NCI-H187 treated with DMSO at 0.1 percent for 48 hours (cell line): ENCODE measurements around the gene BTG4.
A peak's percentile ranks its signal among the peaks of the same experiment; 100 is the strongest.

ENCODE experiments used
- DNase-seq: peaks from one replicate; lab custom pipeline; 2025; lab: John Stamatoyannopoulos, UW

The BTG4 gene

DNA sequence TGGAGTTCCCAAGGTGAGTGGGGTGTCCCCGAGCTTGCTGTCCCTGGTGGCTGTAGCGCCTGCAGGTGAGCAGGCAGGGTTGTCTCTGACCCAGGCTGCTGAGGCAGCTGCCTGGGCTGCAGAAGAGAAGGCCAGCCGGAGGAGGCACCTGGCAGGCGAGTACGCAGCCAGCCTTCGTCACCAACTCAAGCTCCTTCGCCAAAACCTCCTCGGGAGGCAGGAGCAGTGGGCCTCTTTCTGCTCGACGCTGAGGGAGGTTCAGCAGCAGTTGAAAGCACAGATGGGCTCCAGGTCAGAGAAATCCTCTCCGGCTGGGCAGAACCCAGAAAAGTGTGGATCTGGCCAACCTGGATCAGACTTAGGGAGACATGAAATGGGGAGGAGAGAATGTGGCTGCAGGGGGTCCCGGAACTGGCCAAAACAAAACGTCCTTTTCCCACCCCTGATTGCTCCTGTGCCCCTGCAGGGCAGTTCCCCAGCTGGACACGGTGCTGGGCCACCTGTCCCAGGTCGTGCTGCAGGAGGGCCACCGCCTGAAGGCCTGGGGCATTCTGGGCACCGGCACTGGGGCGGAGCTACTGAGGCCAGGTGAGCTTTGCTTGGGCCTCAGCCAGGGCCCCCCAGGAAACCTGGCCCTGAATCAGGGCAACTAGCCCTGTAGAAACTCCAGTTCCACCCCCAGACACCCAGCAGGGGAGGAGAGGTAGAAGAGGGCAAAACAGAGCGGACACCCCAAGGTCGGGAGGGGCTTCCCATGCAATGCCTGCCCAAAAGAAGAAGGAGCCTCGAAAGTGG is 56.7 kb downstream of the BTG4 start:
- DNase-seq, result no peak

DNA sequence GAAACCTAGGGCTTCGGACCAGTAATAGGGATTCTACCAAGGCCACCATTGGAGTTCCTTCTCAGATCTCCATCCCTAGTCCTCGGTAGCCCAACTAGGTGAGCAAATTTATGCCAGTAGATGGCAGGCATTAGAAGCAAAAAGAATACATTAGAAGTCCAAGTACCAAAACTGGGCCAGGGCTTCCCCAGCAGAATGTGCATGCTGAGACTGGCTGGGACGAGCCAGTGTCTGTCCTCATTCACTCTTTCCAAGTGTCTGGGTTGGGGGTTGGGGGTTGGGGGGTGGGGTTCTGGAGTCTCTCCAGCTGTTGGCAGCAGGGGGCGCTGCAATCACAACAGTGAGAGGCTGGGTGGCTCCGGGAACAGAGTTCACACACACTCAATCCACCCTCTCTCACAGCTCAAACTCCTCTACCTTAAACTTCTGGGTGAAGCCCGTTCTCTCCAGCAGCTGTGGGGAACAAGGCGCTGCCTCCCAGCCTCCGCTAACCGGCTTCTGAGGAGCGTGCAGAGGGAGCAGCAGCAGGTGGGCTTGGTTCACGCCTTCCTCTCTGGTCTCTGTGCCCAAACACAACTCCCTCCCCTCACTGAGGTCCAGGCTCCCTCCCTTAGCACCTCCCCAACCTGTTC is 57.5 kb downstream of the BTG4 start:
- DNase-seq, result no peak

DNA sequence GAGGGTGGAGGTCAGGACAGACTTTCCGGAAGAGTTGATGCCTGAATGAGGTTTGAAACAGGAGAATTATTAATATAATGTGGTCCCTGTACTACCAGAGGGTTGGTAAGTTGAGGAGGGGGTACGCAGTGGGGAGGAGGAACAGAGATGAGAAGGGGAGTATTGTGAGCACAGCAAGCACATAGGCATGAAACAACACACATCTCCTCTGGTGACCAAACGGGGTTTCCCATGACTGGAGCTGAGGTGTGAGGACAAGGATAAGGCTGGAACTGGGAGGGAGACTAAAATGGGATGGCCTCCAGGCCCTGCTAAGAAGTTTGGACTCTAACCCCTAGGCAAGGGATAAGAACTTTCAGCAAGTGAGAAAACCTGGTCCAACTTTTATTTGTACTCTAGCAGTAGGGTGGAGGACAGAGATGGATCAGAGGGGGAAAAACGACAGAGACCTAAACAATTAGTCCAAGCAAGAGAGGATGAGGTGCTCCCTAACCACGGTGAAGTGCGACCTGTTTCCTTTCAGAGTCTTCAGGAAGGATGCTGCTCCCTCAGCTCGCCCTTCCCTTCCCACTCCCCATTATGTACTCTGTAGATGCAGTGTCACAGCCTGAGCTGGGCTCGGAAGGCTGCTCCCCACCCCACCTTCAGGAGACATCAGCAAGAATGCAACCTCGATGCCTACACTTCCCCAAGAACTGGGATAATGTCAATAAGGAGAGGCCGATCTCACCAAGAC is 59.2 kb downstream of the BTG4 start:
- DNase-seq, result no peak

DNA sequence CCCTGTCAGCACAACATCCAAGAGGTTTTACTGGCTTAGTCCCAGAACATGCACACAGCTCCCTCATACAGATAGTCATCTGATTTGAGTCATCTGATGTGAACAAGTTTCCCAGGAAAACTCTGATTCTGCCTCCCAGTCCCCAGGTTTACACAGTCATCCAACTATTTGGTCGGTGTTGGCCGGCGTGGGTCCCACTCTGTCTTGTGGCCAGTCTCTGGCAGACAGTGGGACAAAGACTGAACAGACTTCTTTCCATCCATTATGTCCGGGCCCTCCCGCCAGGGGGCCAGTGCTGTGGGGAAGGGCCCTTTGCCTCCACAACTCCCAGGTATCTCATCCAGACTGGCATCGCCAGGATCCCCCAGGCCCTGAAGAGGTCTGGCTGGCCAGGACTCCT is 60.0 kb downstream of the BTG4 start:
- no peak for DNase-seq

DNA sequence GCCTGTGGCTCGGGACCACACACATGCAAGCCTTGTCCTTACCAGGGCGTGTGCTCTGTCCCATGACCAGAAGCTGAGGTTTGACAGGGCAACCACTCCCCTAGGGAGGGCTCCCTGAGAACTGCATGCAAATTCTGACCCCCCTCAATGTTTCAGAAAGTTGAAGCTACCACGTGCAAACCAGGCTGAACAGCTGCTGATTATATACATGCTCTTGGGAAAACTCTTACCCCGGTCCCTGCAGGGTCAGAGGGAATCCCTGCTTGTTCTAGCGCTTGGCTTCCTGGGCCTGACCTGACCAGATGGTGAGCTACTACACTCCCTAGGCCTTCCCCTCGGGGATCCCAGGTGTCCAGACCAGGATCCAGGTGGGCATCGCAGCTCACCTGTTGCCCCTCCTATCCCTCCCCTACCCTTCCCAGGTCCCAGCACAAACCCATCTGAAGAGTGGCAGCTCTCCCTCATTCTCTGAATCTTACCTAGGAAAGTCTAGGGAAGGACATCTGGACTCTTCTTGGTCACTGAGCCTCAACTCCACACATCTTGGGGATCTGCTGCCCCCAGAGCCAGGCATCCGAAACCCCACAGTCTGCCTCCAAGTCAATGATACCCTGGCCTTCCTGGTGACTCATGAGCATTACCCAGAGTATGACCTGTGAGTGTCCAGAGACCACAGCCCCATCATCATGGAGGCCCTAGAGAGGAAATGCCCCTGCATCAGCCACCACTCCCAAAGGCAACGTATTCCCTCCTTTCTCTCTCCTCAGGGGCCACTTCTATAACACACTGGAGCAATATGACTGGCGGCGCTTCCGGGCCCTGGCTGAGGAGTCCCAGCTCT is 61.5 kb downstream of the BTG4 start:
- DNase-seq, result no peak

DNA sequence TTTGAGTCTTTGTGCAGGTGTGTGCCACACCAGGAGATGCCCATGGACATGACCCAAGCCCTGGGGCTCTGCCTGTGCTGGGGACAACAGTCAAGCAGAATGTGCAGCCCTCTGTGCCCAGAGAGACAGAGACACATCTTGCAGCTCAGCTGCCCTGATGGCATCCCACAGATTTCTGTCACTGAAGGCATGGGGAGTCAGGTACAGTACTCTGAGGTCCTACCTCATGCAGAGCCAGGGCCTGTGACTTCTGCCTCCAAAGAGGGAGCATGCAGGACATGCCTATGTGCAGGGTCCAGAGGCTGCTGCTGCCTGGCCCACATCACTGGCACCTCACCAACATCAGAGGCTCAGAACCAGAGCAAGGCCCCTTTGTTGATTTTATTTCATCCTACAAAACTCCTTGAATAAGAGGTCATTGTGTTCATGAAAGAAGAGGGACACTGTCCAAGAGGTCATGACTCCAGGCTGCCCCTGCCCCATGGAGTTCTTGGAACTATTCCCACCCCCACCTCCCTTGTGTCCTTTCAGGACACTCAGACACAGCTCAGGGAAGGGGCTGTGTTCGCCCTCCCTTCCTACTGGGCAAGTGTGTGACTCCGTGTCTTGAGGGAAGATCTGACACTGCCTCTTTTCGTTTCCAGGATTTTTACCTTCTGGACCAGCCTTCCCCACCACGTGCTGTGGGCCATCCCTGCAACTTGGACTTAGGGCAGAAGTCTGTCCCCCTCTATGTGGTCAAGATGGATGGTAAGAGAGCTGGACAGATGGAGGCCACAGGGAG is 62.3 kb downstream of the BTG4 start:
- DNase-seq, result no peak

DNA sequence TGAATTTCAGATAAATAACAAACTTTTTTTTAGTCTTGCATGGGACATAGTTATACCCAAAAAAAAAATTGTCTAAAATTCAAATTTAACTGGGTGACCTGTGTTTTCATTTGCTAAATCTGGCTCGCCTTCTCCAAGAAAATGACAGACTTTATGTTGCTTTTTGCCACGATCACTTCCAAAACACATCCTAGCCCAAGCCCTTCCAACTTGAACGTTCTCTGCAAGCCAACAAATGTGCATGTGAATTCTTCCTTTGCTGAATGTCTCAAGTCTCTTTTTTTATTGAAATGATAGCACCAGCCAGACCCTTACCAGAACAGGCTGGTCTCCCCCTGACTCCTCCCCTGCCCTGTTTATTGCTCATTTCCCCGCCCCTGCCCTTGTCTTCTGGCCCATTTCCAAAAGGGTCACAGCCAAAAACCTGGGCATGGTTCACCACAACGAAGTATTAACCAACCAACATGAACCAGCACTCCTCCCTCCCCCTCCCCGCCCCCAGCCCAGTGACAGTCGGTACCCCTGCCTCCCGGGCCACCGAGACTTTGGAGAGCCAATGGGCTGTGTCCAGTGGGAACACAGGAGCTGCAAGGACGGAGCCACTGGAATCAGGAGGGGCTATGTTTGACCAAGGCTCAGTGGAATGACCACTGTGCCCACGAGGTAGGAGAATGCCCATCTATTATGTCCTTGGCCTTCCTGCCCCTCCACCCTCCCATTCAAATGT is 63.2 kb downstream of the BTG4 start:
- DNase-seq, result no peak

DNA sequence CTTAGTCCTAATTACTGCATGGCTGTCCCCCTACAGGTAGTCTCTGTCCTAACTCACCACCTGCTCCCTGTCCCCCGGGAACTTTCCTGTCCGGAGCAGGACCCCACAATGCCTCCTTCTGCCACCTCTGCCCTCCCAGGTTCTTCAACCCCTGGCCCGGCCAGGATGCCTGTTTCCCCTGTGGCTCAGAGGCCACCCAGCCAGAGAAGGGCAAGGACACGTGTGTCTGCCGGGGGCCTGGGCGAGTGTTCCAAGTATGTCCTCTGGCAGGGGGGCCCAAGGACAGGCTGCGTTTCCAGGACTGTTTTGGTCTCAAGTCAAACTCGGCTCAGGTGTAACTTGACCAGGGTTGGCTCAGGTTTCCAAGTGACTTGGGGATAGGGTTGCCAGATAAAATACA is 63.8 kb downstream of the BTG4 start:
- no peak for DNase-seq

DNA sequence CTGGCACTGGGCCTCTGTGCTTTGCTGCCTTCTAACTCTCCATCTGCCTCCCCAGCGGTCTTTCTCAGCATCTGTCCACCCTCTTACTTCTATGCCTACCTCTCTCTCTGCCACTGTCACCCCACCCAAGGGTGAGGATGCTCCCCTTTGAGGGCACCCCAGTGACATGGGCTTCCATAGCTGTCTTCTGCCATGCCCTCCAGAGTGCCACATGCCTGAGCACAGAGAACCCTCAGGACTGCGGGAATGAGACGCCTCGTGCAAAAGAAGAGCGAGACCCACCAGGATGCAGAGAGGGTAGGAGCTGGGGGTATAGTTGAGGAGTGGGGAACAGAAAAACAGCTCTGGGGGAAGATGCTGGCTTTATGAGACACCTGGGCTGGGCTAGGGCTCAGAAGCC is 64.3 kb downstream of the BTG4 start:
- no peak for DNase-seq

DNA sequence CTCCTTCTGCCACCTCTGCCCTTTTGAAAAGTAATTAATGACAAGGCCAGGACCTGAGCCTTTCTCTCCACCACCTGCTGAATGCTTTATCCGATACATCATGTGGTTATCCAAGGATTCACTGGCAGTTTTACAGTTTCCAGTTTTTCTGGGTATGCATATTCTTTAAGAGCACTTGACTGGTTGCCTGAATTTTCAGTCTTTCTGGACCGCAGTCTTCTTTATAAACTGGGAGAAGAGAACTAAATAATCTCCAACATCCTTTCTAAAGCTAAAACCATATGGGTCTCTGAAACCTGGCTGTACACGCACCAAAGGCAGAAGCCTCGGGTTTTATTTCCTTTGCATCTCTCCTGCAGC is 65.1 kb downstream of the BTG4 start:
- no peak for DNase-seq

DNA sequence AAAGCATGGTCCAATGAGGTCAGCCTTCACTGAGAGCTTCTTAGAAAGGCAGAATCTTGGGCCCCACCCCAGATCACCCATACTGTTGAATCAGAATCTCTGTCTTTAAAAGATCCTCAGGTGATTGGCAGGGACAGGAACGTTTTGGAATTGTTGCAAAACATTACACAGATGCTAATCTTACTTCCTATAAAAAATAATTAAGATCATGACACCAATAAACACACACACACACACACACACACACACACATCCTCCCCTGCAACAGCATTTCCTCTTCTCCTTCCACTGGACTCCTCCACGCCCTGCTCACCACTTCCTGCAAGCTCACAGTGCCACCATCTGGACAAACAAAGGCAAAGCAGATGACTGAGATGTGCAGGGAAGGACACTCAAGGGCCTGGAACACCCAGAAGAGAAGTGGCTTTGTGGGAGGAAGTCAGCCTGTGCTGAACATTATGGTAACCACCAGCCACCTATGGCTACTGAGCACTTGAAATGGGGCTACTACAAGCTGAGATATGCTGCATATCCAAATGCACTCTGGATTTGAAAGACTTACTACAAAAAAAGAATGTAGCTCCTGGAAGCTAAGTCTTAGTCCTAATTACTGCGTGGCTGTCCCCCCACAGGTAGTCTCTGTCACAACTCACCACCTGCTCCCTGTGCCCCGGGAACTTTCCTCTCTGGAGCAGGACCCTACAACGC is 65.6 kb downstream of the BTG4 start:
- DNase-seq, result peak; percentile 93

DNA sequence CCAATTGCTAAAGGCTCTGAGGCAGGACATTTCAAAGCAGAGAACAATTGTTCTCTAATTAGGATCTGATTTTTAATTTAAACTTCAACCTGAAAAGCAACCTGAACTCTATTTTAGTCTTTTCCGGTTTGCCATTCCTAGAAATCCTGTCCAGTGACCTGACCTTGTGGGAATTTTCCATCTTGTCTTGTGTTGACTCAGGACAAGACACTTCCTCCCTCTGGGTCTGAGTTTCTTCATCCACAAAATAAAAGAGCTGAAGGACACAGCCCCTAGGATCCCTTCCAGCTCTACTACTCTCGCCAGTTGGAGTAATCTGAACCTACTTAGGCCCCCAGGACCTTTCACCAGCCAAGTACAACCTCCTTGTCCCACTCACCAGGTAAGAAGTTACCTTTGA is 66.6 kb downstream of the BTG4 start:
- no peak for DNase-seq
